SJCRH30 (cell line): Measurements from ENCODE around the gene ACAD11. TPM values are rescaled to one million over a fixed set of nuclear protein-coding genes. Genes with fewer than 3 reads are reported as not detected.
A peak's percentile ranks its signal among the peaks of the same experiment; 100 is the strongest.

Experiments
- DNase-seq, 2 experiments: peaks; one replicate each; pipeline ENCODE4 v3.0.0-alpha.2; 2015 to 2020
- H3K27ac ChIP-seq: fragments of 250-450 bp; sonication (Bioruptor Pico); 2 replicates; pipeline ENCODE4 v1.5.1; 2020; ENCODE audit warnings: mild to moderate bottlenecking, moderate library complexity
- H3K27me3 ChIP-seq: fragments of 250-450 bp; sonication (Bioruptor Pico); 2 replicates; pipeline ENCODE4 v1.5.1; 2020; ENCODE audit warnings: mild to moderate bottlenecking, moderate library complexity
- H3K36me3 ChIP-seq: fragments of 250-450 bp; sonication (Bioruptor Pico); 2 replicates; pipeline ENCODE4 v1.5.1; 2020; ENCODE audit warnings: mild to moderate bottlenecking, moderate library complexity
- H3K4me1 ChIP-seq: fragments of 250-450 bp; sonication (Bioruptor Pico); 2 replicates; pipeline ENCODE4 v1.5.1; 2020; ENCODE audit warnings: mild to moderate bottlenecking, moderate library complexity
- H3K4me3 ChIP-seq: fragments of 250-450 bp; sonication (Bioruptor Pico); 2 replicates; pipeline ENCODE4 v1.5.1; 2020; ENCODE audit warnings: mild to moderate bottlenecking, moderate library complexity
- H3K9me3 ChIP-seq: fragments of 250-450 bp; sonication (Bioruptor Pico); replicated peaks from 2 replicates; pipeline ENCODE4 v1.5.1; 2020; ENCODE audit warnings: mild to moderate bottlenecking, moderate library complexity
- total RNA-seq: library from RNA; depleted of rRNA; stranded (reverse); fragments of >200 nt; shearing (Covaris generic); gene quantifications from 2 replicates; pipeline ENCODE4 v1.2.3, GENCODE V29; 2014; rRNA removed

ACAD11 gene, protein sequence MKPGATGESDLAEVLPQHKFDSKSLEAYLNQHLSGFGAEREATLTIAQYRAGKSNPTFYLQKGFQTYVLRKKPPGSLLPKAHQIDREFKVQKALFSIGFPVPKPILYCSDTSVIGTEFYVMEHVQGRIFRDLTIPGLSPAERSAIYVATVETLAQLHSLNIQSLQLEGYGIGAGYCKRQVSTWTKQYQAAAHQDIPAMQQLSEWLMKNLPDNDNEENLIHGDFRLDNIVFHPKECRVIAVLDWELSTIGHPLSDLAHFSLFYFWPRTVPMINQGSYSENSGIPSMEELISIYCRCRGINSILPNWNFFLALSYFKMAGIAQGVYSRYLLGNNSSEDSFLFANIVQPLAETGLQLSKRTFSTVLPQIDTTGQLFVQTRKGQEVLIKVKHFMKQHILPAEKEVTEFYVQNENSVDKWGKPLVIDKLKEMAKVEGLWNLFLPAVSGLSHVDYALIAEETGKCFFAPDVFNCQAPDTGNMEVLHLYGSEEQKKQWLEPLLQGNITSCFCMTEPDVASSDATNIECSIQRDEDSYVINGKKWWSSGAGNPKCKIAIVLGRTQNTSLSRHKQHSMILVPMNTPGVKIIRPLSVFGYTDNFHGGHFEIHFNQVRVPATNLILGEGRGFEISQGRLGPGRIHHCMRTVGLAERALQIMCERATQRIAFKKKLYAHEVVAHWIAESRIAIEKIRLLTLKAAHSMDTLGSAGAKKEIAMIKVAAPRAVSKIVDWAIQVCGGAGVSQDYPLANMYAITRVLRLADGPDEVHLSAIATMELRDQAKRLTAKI
- 18.5 and 21.7 TPM in 2 replicates for total RNA-seq

- no peaks in the 10 kb centered on the region for H3K27me3 ChIP-seq
- no peaks in the 10 kb centered on the region for H3K9me3 ChIP-seq
- DNase-seq, result peak; percentile 80 to 85
- peaks cover 3% of the 10 kb centered on the region; the same call in 1 of the 2 replicates for H3K4me1 ChIP-seq
- peaks cover 3% of the 10 kb centered on the region; the same call in 1 of the 2 replicates for H3K36me3 ChIP-seq
- H3K27ac ChIP-seq, result peak within 1 kb of the TSS; percentile 80
- H3K4me3 ChIP-seq, result peak within 1 kb of the TSS; percentile 99
Observed at GRCh38 chr3:132659365-132660051, at the start of gene ACAD11. TSS of gene ACAD11 (minus strand) at chr3:132659809. CDS start at chr3:132659751, 58 bp downstream.

DNA sequence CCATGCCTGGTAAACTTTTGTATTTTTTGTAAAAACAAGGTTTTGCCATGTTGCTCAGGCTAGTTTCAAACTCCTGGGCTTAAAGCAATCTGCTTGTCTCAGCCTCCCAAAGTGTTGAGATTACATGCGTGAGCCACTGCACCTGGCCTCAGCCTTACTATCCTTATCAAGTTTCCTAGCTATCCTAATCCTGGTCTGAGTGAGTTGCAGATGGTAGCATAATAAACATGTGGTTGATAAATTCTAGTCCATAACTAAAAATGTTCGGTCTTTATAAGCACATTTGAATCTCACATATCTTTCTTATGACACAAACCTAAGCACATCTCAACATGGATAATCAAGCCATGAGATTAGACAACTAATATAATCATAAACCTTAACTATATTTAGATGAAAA lies 44.1 kb upstream of the ACAD11 start:
- Histone ChIP-seq H3K36me3 (peaks cover 45% of the 10 kb centered on the region), H3K27ac (no peak overlapping the region), H3K4me1 (no peaks in the 10 kb centered on the region), H3K9me3 (no peaks in the 10 kb centered on the region), H3K27me3 (no peaks in the 10 kb centered on the region), H3K4me3 (no peak overlapping the region)
- DNase-seq, result no peak

GRCh38 chr3:132695422-132695821 lies 35.8 kb upstream of the ACAD11 start:
- H3K4me3 ChIP-seq, result no peak overlapping the region
- H3K27ac ChIP-seq, result no peak overlapping the region
- peaks cover 57% of the 10 kb centered on the region for H3K36me3 ChIP-seq
- H3K4me1 ChIP-seq, result no peaks in the 10 kb centered on the region
- no peaks in the 10 kb centered on the region for H3K9me3 ChIP-seq
- no peaks in the 10 kb centered on the region for H3K27me3 ChIP-seq
- DNase-seq, result no peak

GRCh38 chr3:132694991-132695390 lies 35.4 kb upstream of the ACAD11 start:
- Histone ChIP-seq H3K36me3 (peaks cover 57% of the 10 kb centered on the region), H3K27me3 (no peaks in the 10 kb centered on the region), H3K9me3 (no peaks in the 10 kb centered on the region), H3K4me3 (no peak overlapping the region), H3K27ac (no peak overlapping the region), H3K4me1 (no peaks in the 10 kb centered on the region)
- no peak for DNase-seq

DNA sequence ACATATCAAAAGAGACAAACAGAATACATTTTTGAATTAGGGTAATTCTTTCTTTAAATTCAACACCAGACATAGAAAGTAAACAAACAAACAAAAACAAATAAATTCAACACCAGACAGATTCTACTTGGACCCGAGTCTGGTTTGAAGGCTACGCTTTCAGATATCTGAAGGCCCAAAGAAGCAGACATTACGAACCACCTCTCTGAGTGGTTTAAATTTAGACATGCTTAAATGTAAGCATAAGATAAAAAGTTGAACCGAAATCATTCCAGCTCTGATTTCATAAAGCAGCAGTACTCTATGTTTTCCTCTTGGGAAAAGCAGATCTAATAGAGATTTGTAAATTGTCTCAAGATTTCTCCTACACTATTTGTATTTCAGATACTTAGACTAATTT lies 30.4 kb upstream of the ACAD11 start:
- peaks cover 62% of the 10 kb centered on the region for H3K36me3 ChIP-seq
- no peak overlapping the region for H3K4me3 ChIP-seq
- H3K4me1 ChIP-seq, result no peaks in the 10 kb centered on the region
- no peaks in the 10 kb centered on the region for H3K9me3 ChIP-seq
- H3K27ac ChIP-seq, result no peak overlapping the region
- H3K27me3 ChIP-seq, result no peaks in the 10 kb centered on the region
- no peak for DNase-seq

- Histone ChIP-seq H3K27ac (no peak overlapping the region), H3K4me3 (no peak overlapping the region), H3K36me3 (peaks cover 54% of the 10 kb centered on the region), H3K4me1 (no peaks in the 10 kb centered on the region), H3K27me3 (no peaks in the 10 kb centered on the region), H3K9me3 (no peaks in the 10 kb centered on the region)
- no peak for DNase-seq
Observed at GRCh38 chr3:132682201-132682600, 22.6 kb upstream of the ACAD11 start.

GRCh38 chr3:132681421-132681820 lies 21.8 kb upstream of the ACAD11 start:
- no peak for DNase-seq
- no peaks in the 10 kb centered on the region for H3K27me3 ChIP-seq
- H3K27ac ChIP-seq, result no peak overlapping the region
- H3K4me1 ChIP-seq, result no peaks in the 10 kb centered on the region
- H3K4me3 ChIP-seq, result no peak overlapping the region
- no peaks in the 10 kb centered on the region for H3K9me3 ChIP-seq
- peaks cover 58% of the 10 kb centered on the region for H3K36me3 ChIP-seq

GRCh38 chr3:132679911-132680310 lies 20.3 kb upstream of the ACAD11 start:
- Histone ChIP-seq H3K4me1 (no peaks in the 10 kb centered on the region), H3K4me3 (no peak overlapping the region), H3K9me3 (no peaks in the 10 kb centered on the region), H3K36me3 (peaks cover 70% of the 10 kb centered on the region), H3K27ac (no peak overlapping the region), H3K27me3 (no peaks in the 10 kb centered on the region)
- peak in 1 of 2 experiments; percentile 15 for DNase-seq

DNA sequence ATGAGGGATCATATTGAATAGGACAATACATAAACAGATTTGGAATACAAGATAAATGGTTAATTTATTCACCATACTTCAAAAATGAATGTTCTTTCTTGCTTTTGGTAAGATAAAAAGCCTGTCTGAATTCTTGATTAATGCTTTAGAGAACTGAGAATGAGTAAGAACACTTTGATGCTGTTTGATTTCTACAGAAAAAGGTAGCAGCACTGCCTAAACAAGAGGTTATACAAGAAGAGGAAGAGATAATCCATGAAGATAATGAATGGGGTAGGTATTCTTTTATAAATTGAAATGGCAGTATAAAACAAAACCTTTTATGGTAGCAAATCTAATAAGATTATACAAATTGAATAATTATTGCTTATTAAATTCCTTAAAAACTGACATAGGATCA lies 15.8 kb upstream of the ACAD11 start:
- Histone ChIP-seq H3K9me3 (no peaks in the 10 kb centered on the region), H3K27ac (no peak overlapping the region), H3K36me3 (peaks cover 70% of the 10 kb centered on the region), H3K4me3 (no peak overlapping the region), H3K27me3 (no peaks in the 10 kb centered on the region), H3K4me1 (no peaks in the 10 kb centered on the region)
- no peak for DNase-seq

DNA sequence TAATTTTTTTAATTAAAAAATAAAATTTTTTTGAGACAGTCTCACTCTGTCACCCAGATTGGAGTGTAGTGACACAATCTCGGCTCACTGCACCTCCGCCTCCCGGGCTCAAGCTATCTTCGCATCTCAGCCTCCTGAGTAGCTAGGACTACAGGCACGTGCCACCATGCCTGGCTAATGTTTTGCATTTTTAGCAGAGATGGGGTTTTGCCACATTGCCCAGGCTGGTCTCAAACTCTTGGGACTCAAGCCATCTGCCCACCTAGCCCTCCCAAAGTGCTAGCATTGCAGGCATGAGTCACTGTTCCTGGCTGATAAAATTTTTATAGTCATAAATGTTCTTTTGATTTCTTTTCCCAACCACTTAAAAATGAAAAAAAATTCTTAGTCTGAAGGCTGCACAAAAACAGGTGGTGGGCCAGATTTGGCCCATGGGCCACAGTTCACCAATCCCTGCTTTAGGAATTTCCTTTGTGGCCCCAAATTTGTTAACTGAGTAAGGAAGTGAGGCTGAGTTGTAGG lies 9.7 kb upstream of the ACAD11 start:
- no peak overlapping the region for H3K27ac ChIP-seq
- no peaks in the 10 kb centered on the region for H3K4me1 ChIP-seq
- no peaks in the 10 kb centered on the region for H3K27me3 ChIP-seq
- H3K4me3 ChIP-seq, result no peak overlapping the region
- DNase-seq, result no peak
- no peaks in the 10 kb centered on the region for H3K9me3 ChIP-seq
- H3K36me3 ChIP-seq, result peaks cover 46% of the 10 kb centered on the region

- no peak overlapping the region for H3K27ac ChIP-seq
- no peaks in the 10 kb centered on the region for H3K4me1 ChIP-seq
- DNase-seq, result no peak
- no peak overlapping the region for H3K4me3 ChIP-seq
- peaks cover 24% of the 10 kb centered on the region for H3K36me3 ChIP-seq
- H3K9me3 ChIP-seq, result no peaks in the 10 kb centered on the region
- H3K27me3 ChIP-seq, result no peaks in the 10 kb centered on the region
Observed at GRCh38 chr3:132665230-132665745, 5.7 kb upstream of the ACAD11 start.

DNA sequence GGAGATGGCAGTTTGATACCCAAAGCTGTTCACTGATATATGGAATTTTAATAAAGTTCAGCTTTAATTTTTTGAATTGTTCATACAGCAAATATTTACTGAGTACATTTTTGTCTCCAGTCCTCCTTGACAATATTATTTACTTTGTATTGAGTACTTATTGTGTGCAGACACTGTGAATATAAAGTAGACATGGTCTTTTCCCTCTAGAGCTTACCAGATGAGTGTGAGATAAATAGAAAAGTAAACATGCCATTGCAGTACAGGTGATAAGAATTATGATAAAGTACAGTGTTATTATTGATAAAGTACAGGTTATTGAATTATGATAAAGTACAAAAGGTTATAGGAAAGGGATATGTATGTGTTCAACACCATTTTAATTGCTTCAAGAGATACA lies 2.6 kb upstream of the ACAD11 start:
- H3K9me3 ChIP-seq, result no peaks in the 10 kb centered on the region
- peaks cover 8% of the 10 kb centered on the region for H3K36me3 ChIP-seq
- no peaks in the 10 kb centered on the region for H3K27me3 ChIP-seq
- DNase-seq, result no peak
- no peak overlapping the region for H3K4me3 ChIP-seq
- H3K4me1 ChIP-seq, result peaks cover 3% of the 10 kb centered on the region; the same call in 1 of the 2 replicates
- H3K27ac ChIP-seq, result no peak overlapping the region

GRCh38 chr3:132661101-132661500 lies 1.5 kb upstream of the ACAD11 start:
- DNase-seq, result peak in 1 of 2 experiments; percentile 6
- Histone ChIP-seq H3K9me3 (no peaks in the 10 kb centered on the region), H3K27me3 (no peaks in the 10 kb centered on the region), H3K36me3 (peaks cover 3% of the 10 kb centered on the region; the same call in 1 of the 2 replicates), H3K27ac (no peak overlapping the region), H3K4me3 (peak overlapping the region; percentile 99), H3K4me1 (peaks cover 3% of the 10 kb centered on the region; the same call in 1 of the 2 replicates)

GRCh38 chr3:132660811-132661070 lies 1.1 kb upstream of the ACAD11 start:
- Histone ChIP-seq H3K4me1 (peaks cover 3% of the 10 kb centered on the region; the same call in 1 of the 2 replicates), H3K9me3 (no peaks in the 10 kb centered on the region), H3K36me3 (peaks cover 3% of the 10 kb centered on the region; the same call in 1 of the 2 replicates), H3K4me3 (peak overlapping the region; percentile 99), H3K27ac (peak overlapping the region; percentile 80), H3K27me3 (no peaks in the 10 kb centered on the region)
- no peak for DNase-seq
